A673 (cell line): ENCODE measurements around the gene CAPNS2. TPM values are rescaled to one million over a fixed set of nuclear protein-coding genes. Genes with fewer than 3 reads are reported as not detected.

Experiments
- BruUV-seq: library from RNA; stranded (reverse); fragments of 400-500 nt; replicated peaks from 2 replicates; lab custom pipeline; 2021; lab: Mats Ljungman, UMichigan
- CTCF ChIA-PET: fragments of 300-600 bp; sonication (Branson Sonifier 250); formaldehyde crosslinking; loops from one replicate; lab custom pipeline; 2022; ENCODE audit warnings: antibody characterized with exemption; lab: Charles Lee
- POLR2A ChIA-PET: fragments of 300-600 bp; sonication (Branson Sonifier 250); formaldehyde crosslinking; loops from one replicate; lab custom pipeline; 2022; ENCODE audit warnings: antibody characterized with exemption; ENCODE audit not compliant: low non-redundant PET; lab: Charles Lee
- DNase-seq: peaks from one replicate; pipeline ENCODE4 v3.0.0-alpha.2; 2015; ENCODE audit warnings: low spot score
- H3K27ac ChIP-seq: fragments of 200-600 bp; sonication (generic); 2 replicates; pipeline ENCODE4 v1.5.1; 2016; ENCODE audit warnings: mixed run types, low read depth, mild to moderate bottlenecking, mixed read lengths, antibody characterized with exemption, low read length; ENCODE audit not compliant: poor library complexity, severe bottlenecking
- H3K27me3 ChIP-seq: fragments of 200-600 bp; sonication (generic); replicated peaks from 2 replicates; pipeline ENCODE4 v1.6.1; 2017; ENCODE audit warnings: mixed run types, low read depth, mild to moderate bottlenecking, mixed read lengths, antibody characterized with exemption, low read length; ENCODE audit not compliant: insufficient read depth, poor library complexity
- H3K36me3 ChIP-seq: fragments of 200-600 bp; sonication (generic); 2 replicates; pipeline ENCODE4 v1.6.1; 2016; ENCODE audit warnings: mixed run types, mild to moderate bottlenecking, mixed read lengths, antibody characterized with exemption, low read length; ENCODE audit not compliant: insufficient read depth, poor library complexity, severe bottlenecking
- H3K4me1 ChIP-seq: fragments of 200-600 bp; sonication (generic); 2 replicates; pipeline ENCODE4 v1.6.1; 2017; ENCODE audit warnings: mixed run types, mild to moderate bottlenecking, mixed read lengths, antibody characterized with exemption, low read length; ENCODE audit not compliant: insufficient read depth, poor library complexity, severe bottlenecking
- H3K4me3 ChIP-seq: fragments of 200-600 bp; sonication (generic); 2 replicates; pipeline ENCODE4 v1.5.1; 2016; ENCODE audit warnings: low read depth, mixed run types, mild to moderate bottlenecking, mixed read lengths, low read length; ENCODE audit not compliant: poor library complexity, severe bottlenecking
- H3K9me3 ChIP-seq: fragments of 200-600 bp; sonication (generic); 2 replicates; pipeline ENCODE4 v1.6.1; 2016; ENCODE audit warnings: mixed run types, low read depth, mild to moderate bottlenecking, mixed read lengths, antibody characterized with exemption, low read length; ENCODE audit not compliant: poor library complexity, severe bottlenecking
- CTCF ChIP-seq: fragments of 300-800, 200-600 bp; sonication (generic); conservative IDR thresholded peaks from 2 replicates; pipeline ENCODE4 v1.5.1; 2017; ENCODE audit warnings: low read depth, mild to moderate bottlenecking, antibody characterized with exemption, low read length, moderate library complexity, mixed read lengths
- EZH2 ChIP-seq: fragments of 200-600 bp; sonication (generic); IDR thresholded peaks from 2 replicates; pipeline ENCODE4 v1.6.1; 2017; ENCODE audit warnings: borderline replicate concordance, low read depth, mild to moderate bottlenecking, mixed read lengths, antibody characterized with exemption, low read length; ENCODE audit not compliant: poor library complexity, severe bottlenecking
- intact Hi-C: fragments of 100-400 bp; cut with micrococcal nuclease; formaldehyde crosslinking; loops from one replicate; pipeline ENCODE4 v1.10.0; 2022; ENCODE audit not compliant: unreplicated experiment
- total RNA-seq: library from RNA; stranded (reverse); gene quantifications from 2 replicates; pipeline ENCODE4 v1.2.3, GENCODE V29; 2021

CAPNS2 gene
- total RNA-seq, 1 experiment from 2014 or later = not detected

- peaks cover 12% of the 10 kb centered on the region for H3K4me1 ChIP-seq
- CTCF ChIA-PET = no interaction called here
- intact Hi-C loops = no loop called here
Measured at GRCh38 chr16:55588799-55589198, 22.3 kb downstream of the CAPNS2 start.

GRCh38 chr16:55592306-55592705 lies 25.8 kb downstream of the CAPNS2 start:
- Histone ChIP-seq H3K27ac (no peak overlapping the region), H3K36me3 (no peaks in the 10 kb centered on the region), H3K27me3 (peaks cover 12% of the 10 kb centered on the region), H3K4me1 (no peaks in the 10 kb centered on the region), H3K4me3 (no peak overlapping the region), H3K9me3 (no peaks in the 10 kb centered on the region)
- no TSS peak for BruUV-seq
- ChIA-PET CTCF (no interaction called here), POLR2A (no interaction called here)
- DNase-seq = no peak
- TF ChIP-seq CTCF = no peak
- TF ChIP-seq EZH2 = no peak
- intact Hi-C loops = no loop called here

More at GRCh38 chr16:55588799-55589198, 22.3 kb downstream of the CAPNS2 start:
- Histone ChIP-seq H3K27ac (no peak overlapping the region), H3K36me3 (no peaks in the 10 kb centered on the region), H3K9me3 (no peaks in the 10 kb centered on the region), H3K4me3 (no peak overlapping the region), H3K27me3 (peaks cover 8% of the 10 kb centered on the region)
- DNase-seq = no peak
- TF ChIP-seq EZH2 (no peak), CTCF (no peak)
- BruUV-seq = no TSS peak
- POLR2A ChIA-PET = no interaction called here

DNA sequence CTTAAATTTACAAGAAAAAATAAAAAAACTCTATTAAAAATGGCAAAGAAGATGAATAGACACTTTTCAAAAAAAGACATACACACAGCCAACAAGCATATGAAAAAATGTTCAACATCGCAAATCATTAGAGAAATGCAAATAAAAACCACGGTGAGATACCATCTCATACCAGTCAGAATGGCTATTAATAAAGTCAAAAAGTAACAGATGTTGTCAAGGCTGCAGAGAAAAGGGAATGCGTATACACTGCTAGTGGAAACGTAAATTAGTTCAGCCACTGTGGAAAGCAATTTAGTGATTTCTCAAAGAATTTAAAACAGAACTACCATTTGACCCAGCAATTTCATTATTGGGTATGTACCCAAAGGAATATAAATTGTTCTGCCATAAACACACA lies 31.4 kb downstream of the CAPNS2 start:
- no peak overlapping the region for H3K4me3 ChIP-seq
- DNase-seq = no peak
- BruUV-seq = no TSS peak
- ChIA-PET POLR2A (no interaction called here), CTCF (no interaction called here)
- no peaks in the 10 kb centered on the region for H3K36me3 ChIP-seq
- peaks cover 11% of the 10 kb centered on the region for H3K27me3 ChIP-seq
- no peak overlapping the region for H3K27ac ChIP-seq
- TF ChIP-seq CTCF = no peak
- no peak for TF ChIP-seq EZH2
- no peaks in the 10 kb centered on the region for H3K4me1 ChIP-seq
- H3K9me3 ChIP-seq = no peaks in the 10 kb centered on the region
- intact Hi-C loops = no loop called here
